PC-9 (cell line): ENCODE results near the gene GSTT2B. TPM values are rescaled to one million over a fixed set of nuclear protein-coding genes. Genes with fewer than 3 reads are reported as not detected.
"Not testable (repeated sequence)": the region's sequence is repeated elsewhere in the genome, so short reads cannot be mapped to it uniquely, and the experiment has no call there.

Experiments used
- Bru-seq: library from RNA; stranded (reverse); fragments of 400-500 nt; gene quantifications from one replicate; lab custom pipeline; 2021; lab: Mats Ljungman, UMichigan
- BruChase-seq, 2 experiments: library from RNA; stranded (reverse); fragments of 400-500 nt; gene quantifications; one replicate each; lab custom pipeline; 2021; lab: Mats Ljungman, UMichigan
- BruUV-seq: library from RNA; stranded (reverse); fragments of 400-500 nt; replicated peaks from 2 replicates; lab custom pipeline; 2021; lab: Mats Ljungman, UMichigan
- CTCF ChIA-PET: fragments of 300-600 bp; sonication (Branson Sonifier 250); formaldehyde crosslinking; loops from one replicate; lab custom pipeline; 2022; ENCODE audit warnings: antibody characterized with exemption; lab: Charles Lee
- POLR2A ChIA-PET: fragments of 300-600 bp; sonication (Branson Sonifier 250); formaldehyde crosslinking; loops from one replicate; lab custom pipeline; 2022; ENCODE audit warnings: antibody characterized with exemption; ENCODE audit not compliant: unreplicated experiment; lab: Charles Lee
- DNase-seq, 2 experiments: peaks; one replicate each; pipeline versions ENCODE4 v3.0.0 to v3.0.0-alpha.2; 2015 to 2022; ENCODE audit warnings: mixed read lengths in 1 of 2
- H2AFZ ChIP-seq: fragments of 200-600 bp; sonication (generic); 2 replicates; pipeline ENCODE4 v1.8.1; 2017; ENCODE audit warnings: antibody characterized with exemption
- H3F3A ChIP-seq: fragments of 200-600 bp; sonication (generic); 2 replicates; pipeline ENCODE4 v1.8.1; 2017; ENCODE audit warnings: antibody characterized with exemption, mild to moderate bottlenecking, low read depth; ENCODE audit not compliant: insufficient read depth
- H3K27ac ChIP-seq: fragments of 200-600 bp; sonication (generic); 2 replicates; pipeline ENCODE4 v1.6.1; 2016; ENCODE audit warnings: mixed run types
- H3K27me3 ChIP-seq: fragments of 200-600 bp; sonication (generic); 2 replicates; pipeline ENCODE4 v1.6.1; 2016; ENCODE audit warnings: low read depth, mixed run types; ENCODE audit not compliant: insufficient read depth
- H3K36me3 ChIP-seq: fragments of 200-600 bp; sonication (generic); 2 replicates; pipeline ENCODE4 v1.6.1; 2016; ENCODE audit warnings: low read depth, mixed run types
- H3K4me1 ChIP-seq: fragments of 200-600 bp; sonication (generic); replicated peaks from 2 replicates; pipeline ENCODE4 v1.6.1; 2016; ENCODE audit warnings: mixed run types; ENCODE audit not compliant: insufficient read depth
- H3K4me2 ChIP-seq: fragments of 200-600 bp; sonication (generic); 2 replicates; pipeline ENCODE4 v1.6.1; 2017; ENCODE audit warnings: mixed run types
- H3K4me3 ChIP-seq: fragments of 200-600 bp; sonication (generic); 2 replicates; pipeline ENCODE4 v1.6.1; 2016; ENCODE audit warnings: mixed run types
- H3K79me2 ChIP-seq: fragments of 200-600 bp; sonication (generic); 2 replicates; pipeline ENCODE4 v1.6.1; 2017; ENCODE audit warnings: low read depth, mixed run types
- H3K9me2 ChIP-seq: fragments of 200-600 bp; sonication (generic); 2 replicates; pipeline ENCODE4 v1.8.1; 2017; ENCODE audit warnings: mild to moderate bottlenecking; ENCODE audit not compliant: insufficient read depth
- H3K9me3 ChIP-seq: fragments of 200-600 bp; sonication (generic); 2 replicates; pipeline ENCODE4 v1.8.1; 2016; ENCODE audit warnings: low read depth; ENCODE audit not compliant: insufficient read depth
- H4K20me1 ChIP-seq: fragments of 200-600 bp; sonication (generic); 2 replicates; pipeline ENCODE4 v1.8.1; 2017; ENCODE audit not compliant: insufficient read depth
- EZH2 ChIP-seq: fragments of 200-600 bp; sonication (generic); IDR thresholded peaks from 2 replicates; pipeline ENCODE4 v1.8.0; 2017; ENCODE audit warnings: antibody characterized with exemption, low read depth
- intact Hi-C: fragments of 100-400 bp; cut with micrococcal nuclease; formaldehyde crosslinking; loops from one replicate; pipeline ENCODE4 v1.10.0; 2022; ENCODE audit not compliant: unreplicated experiment
- long read RNA-seq: library from polyadenylated mRNA; stranded (forward); transcript quantifications from one replicate; pipeline ENCODE4 v2.0.0, GENCODE V29; 2022
- total RNA-seq: library from RNA; stranded (reverse); gene quantifications from 2 replicates; pipeline ENCODE4 v1.2.3, GENCODE V29; 2021
- TF ChIP-seq, protein P1 (sequence below): fragments of 200-600 bp; sonication (generic); conservative IDR thresholded peaks from 2 replicates; pipeline ENCODE4 v1.6.1; 2017; ENCODE audit warnings: mixed run types, antibody characterized with exemption, mild to moderate bottlenecking, moderate library complexity

GSTT2B gene, protein sequence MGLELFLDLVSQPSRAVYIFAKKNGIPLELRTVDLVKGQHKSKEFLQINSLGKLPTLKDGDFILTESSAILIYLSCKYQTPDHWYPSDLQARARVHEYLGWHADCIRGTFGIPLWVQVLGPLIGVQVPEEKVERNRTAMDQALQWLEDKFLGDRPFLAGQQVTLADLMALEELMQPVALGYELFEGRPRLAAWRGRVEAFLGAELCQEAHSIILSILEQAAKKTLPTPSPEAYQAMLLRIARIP
- 0.50 TPM in 1 of 2 replicates, not detected in the other for total RNA-seq
- not detected for Bru-seq, nascent RNA
- not detected for BruChase-seq, experiment 1, labeled RNA remaining after a 2-hour chase
- BruChase-seq, experiment 2, labeled RNA remaining after a 6-hour chase, result not detected
- long read RNA-seq, result 0 reads

DNA sequence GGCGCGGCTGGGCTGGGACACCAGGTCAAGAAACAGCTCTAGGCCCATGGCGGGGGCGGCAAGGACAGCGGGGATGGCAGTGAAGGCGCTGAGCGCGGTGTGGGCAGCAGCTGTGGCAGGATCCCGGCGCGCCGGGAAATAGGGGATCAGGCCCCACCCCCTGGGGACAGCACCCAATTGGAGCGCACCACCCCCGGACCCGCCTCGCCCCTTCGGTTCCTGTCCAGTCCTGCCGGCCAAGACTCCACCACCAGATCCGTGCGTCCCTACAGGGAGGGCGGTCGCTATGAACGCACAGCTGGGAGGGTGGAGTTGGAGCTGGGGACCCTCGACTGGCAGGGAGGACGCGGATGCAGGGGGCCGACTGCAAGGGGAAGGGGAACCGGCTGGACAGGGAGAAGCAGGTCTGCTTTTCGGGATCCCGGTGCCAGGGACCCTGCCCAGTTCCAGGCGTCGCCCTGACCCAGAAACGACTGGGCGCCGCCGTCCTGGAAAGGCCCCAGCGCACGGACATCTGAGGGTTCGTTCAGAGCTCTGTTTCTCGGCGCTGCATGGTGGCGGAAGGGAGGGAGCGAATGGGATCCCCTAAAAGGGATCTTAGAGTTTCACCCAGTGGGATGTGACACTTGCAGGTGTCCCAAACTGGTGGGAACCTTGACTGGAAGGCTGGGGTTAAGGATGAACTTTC is at the start of gene GSTT2B:
Gene GSTT2B (minus strand): TSS at position 112 of the 688 bp plus-strand sequence. CDS start 64 bp downstream, at position 48.
- H3K27me3 ChIP-seq, H3F3A ChIP-seq, H3K9me3 ChIP-seq, POLR2A ChIA-PET, H3K9me2 ChIP-seq, CTCF ChIA-PET, BruUV-seq, DNase-seq, H4K20me1 ChIP-seq, H2AFZ ChIP-seq, H3K79me2 ChIP-seq, H3K36me3 ChIP-seq, H3K4me1 ChIP-seq, intact Hi-C loops, H3K4me2 ChIP-seq, H3K27ac ChIP-seq, H3K4me3 ChIP-seq: not testable (repeated sequence)

DNA sequence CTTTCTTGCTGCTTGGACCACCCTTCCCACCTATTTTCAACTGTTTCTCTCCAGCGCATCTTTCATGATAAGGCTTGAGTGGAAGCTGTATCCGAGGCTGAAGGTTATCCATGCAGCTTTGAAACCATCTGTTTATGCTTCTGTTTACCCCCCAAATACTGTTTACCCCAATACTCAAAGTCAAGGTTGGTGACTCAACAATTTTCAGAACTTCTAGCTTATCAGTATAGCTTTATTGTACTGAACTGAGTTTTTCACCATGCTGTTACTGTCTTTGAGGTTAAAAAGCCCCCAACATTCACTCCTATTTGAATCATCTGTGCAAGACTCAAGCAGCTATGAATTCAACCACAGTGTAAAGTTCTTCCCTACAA is 49.0 kb upstream of the GSTT2B start:
- Histone ChIP-seq H3K36me3 (no peaks in the 10 kb centered on the region; the same call in 1 of the 2 replicates), H3K27ac (no peak overlapping the region), H3K4me3 (no peak overlapping the region), H3K9me3 (no peaks in the 10 kb centered on the region), H3K9me2 (no peaks in the 10 kb centered on the region), H3K4me1 (peaks cover 13% of the 10 kb centered on the region), H3K27me3 (no peaks in the 10 kb centered on the region), H3K4me2 (no peak overlapping the region), H3K79me2 (peaks cover 35% of the 10 kb centered on the region), H2AFZ (no peak overlapping the region), H4K20me1 (no peaks in the 10 kb centered on the region; the same call in 1 of the 2 replicates), H3F3A (no peaks in the 10 kb centered on the region)
- BruUV-seq, result no TSS peak
- POLR2A ChIA-PET, result no interaction called here
- DNase-seq, result no peak
- CTCF ChIA-PET, result no interaction called here
- no peak for TF ChIP-seq EZH2
- TF ChIP-seq, protein P1, sequence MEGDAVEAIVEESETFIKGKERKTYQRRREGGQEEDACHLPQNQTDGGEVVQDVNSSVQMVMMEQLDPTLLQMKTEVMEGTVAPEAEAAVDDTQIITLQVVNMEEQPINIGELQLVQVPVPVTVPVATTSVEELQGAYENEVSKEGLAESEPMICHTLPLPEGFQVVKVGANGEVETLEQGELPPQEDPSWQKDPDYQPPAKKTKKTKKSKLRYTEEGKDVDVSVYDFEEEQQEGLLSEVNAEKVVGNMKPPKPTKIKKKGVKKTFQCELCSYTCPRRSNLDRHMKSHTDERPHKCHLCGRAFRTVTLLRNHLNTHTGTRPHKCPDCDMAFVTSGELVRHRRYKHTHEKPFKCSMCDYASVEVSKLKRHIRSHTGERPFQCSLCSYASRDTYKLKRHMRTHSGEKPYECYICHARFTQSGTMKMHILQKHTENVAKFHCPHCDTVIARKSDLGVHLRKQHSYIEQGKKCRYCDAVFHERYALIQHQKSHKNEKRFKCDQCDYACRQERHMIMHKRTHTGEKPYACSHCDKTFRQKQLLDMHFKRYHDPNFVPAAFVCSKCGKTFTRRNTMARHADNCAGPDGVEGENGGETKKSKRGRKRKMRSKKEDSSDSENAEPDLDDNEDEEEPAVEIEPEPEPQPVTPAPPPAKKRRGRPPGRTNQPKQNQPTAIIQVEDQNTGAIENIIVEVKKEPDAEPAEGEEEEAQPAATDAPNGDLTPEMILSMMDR, result no peak
- intact Hi-C loops, result no loop called here

DNA sequence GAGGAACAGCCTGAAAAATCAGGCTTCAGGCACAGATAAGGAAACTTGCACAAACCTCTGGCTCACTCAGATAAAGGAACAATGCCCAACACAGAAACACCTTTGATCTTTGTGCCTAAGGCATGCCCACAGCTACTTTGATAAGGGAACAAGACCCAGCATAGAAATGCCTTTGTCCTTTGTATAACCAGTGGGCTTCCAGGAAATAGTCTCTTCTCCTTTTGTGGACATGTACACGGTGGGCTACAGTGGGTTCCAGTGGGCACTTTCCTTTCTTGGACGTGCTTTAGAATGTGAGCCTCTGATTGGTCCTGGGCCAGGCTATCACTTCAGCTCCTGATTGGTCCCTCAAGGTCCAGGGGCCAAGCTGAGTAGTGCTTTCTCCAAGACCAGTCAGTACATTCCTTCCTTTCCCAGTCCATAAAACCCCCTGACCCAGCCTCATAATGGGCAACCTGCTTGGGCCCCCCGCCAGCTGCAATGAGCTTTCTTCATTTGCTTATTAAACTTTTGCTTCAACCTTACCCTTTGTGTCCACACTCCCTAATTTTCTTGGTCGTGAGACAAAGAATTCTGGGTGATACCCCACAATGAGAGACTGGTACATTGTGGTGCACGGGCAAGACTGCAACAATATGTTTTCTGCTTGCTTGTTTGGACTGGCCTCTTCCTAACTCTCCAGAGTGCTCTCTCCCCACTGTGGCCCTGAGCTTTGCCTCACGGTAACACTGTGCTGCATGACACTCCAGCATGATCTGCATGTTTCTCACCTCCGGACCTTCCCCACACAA is 48.4 kb upstream of the GSTT2B start:
- ChIA-PET POLR2A (no interaction called here), CTCF (no interaction called here)
- no TSS peak for BruUV-seq
- Histone ChIP-seq H3K9me3 (no peaks in the 10 kb centered on the region), H3K36me3 (no peaks in the 10 kb centered on the region), H3K27me3 (no peaks in the 10 kb centered on the region), H3K4me1 (peaks cover 13% of the 10 kb centered on the region), H3K9me2 (no peaks in the 10 kb centered on the region), H3K4me2 (no peak overlapping the region), H3K27ac (no peak overlapping the region), H4K20me1 (no peaks in the 10 kb centered on the region; the same call in 1 of the 2 replicates), H3F3A (no peaks in the 10 kb centered on the region), H3K79me2 (peaks cover 30% of the 10 kb centered on the region), H2AFZ (no peak overlapping the region), H3K4me3 (no peak overlapping the region)
- no peak for TF ChIP-seq EZH2
- TF ChIP-seq, protein P1, result no peak
- no peak for DNase-seq
- intact Hi-C loops, result no loop called here
